ENCODE results near the gene EFHD2. TPM values are rescaled to one million over a fixed set of nuclear protein-coding genes. Genes with fewer than 3 reads are reported as not detected.

Gene EFHD2
- polyA plus RNA-seq, 1 donor from 2014 or later, result 10.3 TPM

- Histone ChIP-seq H3K4me2 (ENCODE audit: low read length) (no peak overlapping the region), H4K20me1 (ENCODE audit: insufficient read depth) (no peaks in the 10 kb centered on the region), H3K79me2 (replicated peaks; ENCODE audit: insufficient read depth, low read length) (no peaks in the 10 kb centered on the region), H3K4me3 (ENCODE audit: low read length) (no peak overlapping the region), H3K9me3 (ENCODE audit: low read length) (no peaks in the 10 kb centered on the region), H3F3A (ENCODE audit: insufficient read depth, low read length, poor library complexity, severe bottlenecking) (no peaks in the 10 kb centered on the region), H3K27ac (ENCODE audit: low read length) (no peak overlapping the region), H3K27me3 (ENCODE audit: insufficient read depth, low read depth, low read length) (no peaks in the 10 kb centered on the region), H3K36me3 (ENCODE audit: insufficient read depth, low read length) (no peaks in the 10 kb centered on the region), H2AFZ (ENCODE audit: low read depth, low read length) (no peak overlapping the region), H3K9me2 (ENCODE audit: insufficient read depth, low read length) (no peaks in the 10 kb centered on the region), H3K9ac (ENCODE audit: low read length) (no peak overlapping the region)
- TF ChIP-seq POLR2AphosphoS5 (IDR thresholded peaks at IDR 0.05) (no peak), RAD21 (conservative IDR thresholded peaks at IDR 0.05) (no peak), MXI1 (conservative IDR thresholded peaks at IDR 0.05; ENCODE audit: poor library complexity, severe bottlenecking) (no peak), EZH2 (IDR thresholded peaks at IDR 0.05; ENCODE audit: borderline replicate concordance, insufficient read depth, low read length, poor library complexity, severe bottlenecking) (no peak), SMC3 (conservative IDR thresholded peaks at IDR 0.05; ENCODE audit: poor library complexity) (no peak), TAF1 (IDR thresholded peaks at IDR 0.05; ENCODE audit: low read depth) (no peak), EP300 (conservative IDR thresholded peaks at IDR 0.05; ENCODE audit: poor library complexity, severe bottlenecking) (no peak)
- TF ChIP-seq, protein P1, sequence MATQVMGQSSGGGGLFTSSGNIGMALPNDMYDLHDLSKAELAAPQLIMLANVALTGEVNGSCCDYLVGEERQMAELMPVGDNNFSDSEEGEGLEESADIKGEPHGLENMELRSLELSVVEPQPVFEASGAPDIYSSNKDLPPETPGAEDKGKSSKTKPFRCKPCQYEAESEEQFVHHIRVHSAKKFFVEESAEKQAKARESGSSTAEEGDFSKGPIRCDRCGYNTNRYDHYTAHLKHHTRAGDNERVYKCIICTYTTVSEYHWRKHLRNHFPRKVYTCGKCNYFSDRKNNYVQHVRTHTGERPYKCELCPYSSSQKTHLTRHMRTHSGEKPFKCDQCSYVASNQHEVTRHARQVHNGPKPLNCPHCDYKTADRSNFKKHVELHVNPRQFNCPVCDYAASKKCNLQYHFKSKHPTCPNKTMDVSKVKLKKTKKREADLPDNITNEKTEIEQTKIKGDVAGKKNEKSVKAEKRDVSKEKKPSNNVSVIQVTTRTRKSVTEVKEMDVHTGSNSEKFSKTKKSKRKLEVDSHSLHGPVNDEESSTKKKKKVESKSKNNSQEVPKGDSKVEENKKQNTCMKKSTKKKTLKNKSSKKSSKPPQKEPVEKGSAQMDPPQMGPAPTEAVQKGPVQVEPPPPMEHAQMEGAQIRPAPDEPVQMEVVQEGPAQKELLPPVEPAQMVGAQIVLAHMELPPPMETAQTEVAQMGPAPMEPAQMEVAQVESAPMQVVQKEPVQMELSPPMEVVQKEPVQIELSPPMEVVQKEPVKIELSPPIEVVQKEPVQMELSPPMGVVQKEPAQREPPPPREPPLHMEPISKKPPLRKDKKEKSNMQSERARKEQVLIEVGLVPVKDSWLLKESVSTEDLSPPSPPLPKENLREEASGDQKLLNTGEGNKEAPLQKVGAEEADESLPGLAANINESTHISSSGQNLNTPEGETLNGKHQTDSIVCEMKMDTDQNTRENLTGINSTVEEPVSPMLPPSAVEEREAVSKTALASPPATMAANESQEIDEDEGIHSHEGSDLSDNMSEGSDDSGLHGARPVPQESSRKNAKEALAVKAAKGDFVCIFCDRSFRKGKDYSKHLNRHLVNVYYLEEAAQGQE (IDR thresholded peaks at IDR 0.05; ENCODE audit: borderline replicate concordance), result no peak
- TF ChIP-seq, protein P2, sequence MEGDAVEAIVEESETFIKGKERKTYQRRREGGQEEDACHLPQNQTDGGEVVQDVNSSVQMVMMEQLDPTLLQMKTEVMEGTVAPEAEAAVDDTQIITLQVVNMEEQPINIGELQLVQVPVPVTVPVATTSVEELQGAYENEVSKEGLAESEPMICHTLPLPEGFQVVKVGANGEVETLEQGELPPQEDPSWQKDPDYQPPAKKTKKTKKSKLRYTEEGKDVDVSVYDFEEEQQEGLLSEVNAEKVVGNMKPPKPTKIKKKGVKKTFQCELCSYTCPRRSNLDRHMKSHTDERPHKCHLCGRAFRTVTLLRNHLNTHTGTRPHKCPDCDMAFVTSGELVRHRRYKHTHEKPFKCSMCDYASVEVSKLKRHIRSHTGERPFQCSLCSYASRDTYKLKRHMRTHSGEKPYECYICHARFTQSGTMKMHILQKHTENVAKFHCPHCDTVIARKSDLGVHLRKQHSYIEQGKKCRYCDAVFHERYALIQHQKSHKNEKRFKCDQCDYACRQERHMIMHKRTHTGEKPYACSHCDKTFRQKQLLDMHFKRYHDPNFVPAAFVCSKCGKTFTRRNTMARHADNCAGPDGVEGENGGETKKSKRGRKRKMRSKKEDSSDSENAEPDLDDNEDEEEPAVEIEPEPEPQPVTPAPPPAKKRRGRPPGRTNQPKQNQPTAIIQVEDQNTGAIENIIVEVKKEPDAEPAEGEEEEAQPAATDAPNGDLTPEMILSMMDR (IDR thresholded peaks at IDR 0.05; ENCODE audit: poor library complexity, severe bottlenecking), result no peak
Observed at GRCh38 chr1:15441247-15441646, 31.6 kb downstream of the EFHD2 start.

GRCh38 chr1:15442119-15442518 is 32.4 kb downstream of the EFHD2 start:
- TF ChIP-seq TAF1 (IDR thresholded peaks at IDR 0.05; ENCODE audit: low read depth) (no peak), SMC3 (conservative IDR thresholded peaks at IDR 0.05; ENCODE audit: poor library complexity) (no peak), MXI1 (conservative IDR thresholded peaks at IDR 0.05; ENCODE audit: poor library complexity, severe bottlenecking) (no peak), EP300 (conservative IDR thresholded peaks at IDR 0.05; ENCODE audit: poor library complexity, severe bottlenecking) (no peak), EZH2 (IDR thresholded peaks at IDR 0.05; ENCODE audit: borderline replicate concordance, insufficient read depth, low read length, poor library complexity, severe bottlenecking) (no peak)
- TF ChIP-seq, protein P1 (IDR thresholded peaks at IDR 0.05; ENCODE audit: borderline replicate concordance), result no peak
- Histone ChIP-seq H3K79me2 (replicated peaks; ENCODE audit: insufficient read depth, low read length) (no peaks in the 10 kb centered on the region), H3K27me3 (ENCODE audit: insufficient read depth, low read depth, low read length) (no peaks in the 10 kb centered on the region), H2AFZ (ENCODE audit: low read depth, low read length) (no peak overlapping the region), H3K27ac (ENCODE audit: low read length) (no peak overlapping the region), H3K9me3 (ENCODE audit: low read length) (no peaks in the 10 kb centered on the region), H3K4me2 (ENCODE audit: low read length) (no peak overlapping the region), H3F3A (ENCODE audit: insufficient read depth, low read length, poor library complexity, severe bottlenecking) (no peaks in the 10 kb centered on the region), H3K4me3 (ENCODE audit: low read length) (no peak overlapping the region), H3K36me3 (ENCODE audit: insufficient read depth, low read length) (no peaks in the 10 kb centered on the region), H3K9me2 (ENCODE audit: insufficient read depth, low read length) (no peaks in the 10 kb centered on the region), H4K20me1 (ENCODE audit: insufficient read depth) (no peaks in the 10 kb centered on the region), H3K9ac (ENCODE audit: low read length) (no peak overlapping the region)

Data from neural cell (in vitro differentiated cells).